Measurements from ENCODE around the gene PARP12. TPM values are rescaled to one million over a fixed set of nuclear protein-coding genes. Genes with fewer than 3 reads are reported as not detected.

The PARP12 gene
- total and polyA plus RNA-seq, 10 of the 15 experiments (the other 5 are each of a cell fraction or from before 2014, with no cell fraction given), result 0.98 to 51.8 (median 18.0) TPM

GRCh38 chr7:139987691-139988516 lies 74.8 kb downstream of the PARP12 start (continued):
- TF ChIP-seq SREBF1 (IDR thresholded peaks at IDR 0.05; ENCODE audit: low read length) (no peak), EZH2 (IDR thresholded peaks at IDR 0.05; ENCODE audit: borderline replicate concordance, control insufficient read depth, low read depth, low read length) (no peak), RAD21 (IDR thresholded peaks at IDR 0.05; ENCODE audit: insufficient read depth, low read depth, low read length) (no peak), CTCF (IDR thresholded peaks at IDR 0.05 in 2 of 3, conservative IDR thresholded peaks at IDR 0.05 in 1 of 3; ENCODE audit: control insufficient read depth in 2 of 3, extremely low read depth in 1 of 3, insufficient read depth in 1 of 3, low read depth in 3 of 3, low read length in 3 of 3) (no peak), RUNX3 (IDR thresholded peaks at IDR 0.05; ENCODE audit: low read length) (no peak), IRF4 (IDR thresholded peaks at IDR 0.05; ENCODE audit: low read depth, low read length) (no peak), IKZF2 (IDR thresholded peaks at IDR 0.05) (no peak), NFYA (IDR thresholded peaks at IDR 0.05; ENCODE audit: borderline replicate concordance, low read depth, low read length) (no peak)

- ChIA-PET RAD21 (ENCODE audit: unreplicated experiment) (interaction anchor here (1.3 kb wide), 1 partner anchor 339 kb away, joined by 3 read pairs; no protein-coding TSS in a partner anchor), SMC1A (ENCODE audit: uncharacterized antibody, unreplicated experiment) (interaction anchor here (1.1 kb wide), 2 partner anchors 33 to 339 kb away, joined by 3 to 5 read pairs; no protein-coding TSS in a partner anchor), POLR2A (no interaction called here), CTCF (interaction anchor here (1.6 kb wide), 1 partner anchor 340 kb away, joined by 5 read pairs; no protein-coding TSS in a partner anchor)
- Histone ChIP-seq H3K9me3 (replicated peaks; ENCODE audit: control insufficient read depth, insufficient read depth, low read length) (no peaks in the 10 kb centered on the region), H3K4me2 (ENCODE audit: control insufficient read depth, insufficient read depth) (no peak overlapping the region), H2AFZ (ENCODE audit: control insufficient read depth, low read depth, low read length) (no peak overlapping the region), H3K27ac (ENCODE audit: control insufficient read depth, insufficient read depth) (no peak overlapping the region), H3K27me3 (replicated peaks in 1 of 2; ENCODE audit: control insufficient read depth in 2 of 2, insufficient read depth in 2 of 2, low read length in 1 of 2) (no peaks in the 10 kb centered on the region), H3K79me2 (ENCODE audit: control insufficient read depth, insufficient read depth, low read length) (no peaks in the 10 kb centered on the region), H3K4me1 (ENCODE audit: control insufficient read depth, insufficient read depth, low read length) (no peaks in the 10 kb centered on the region), H3K4me3 (no peak overlapping the region), H4K20me1 (ENCODE audit: control insufficient read depth, insufficient read depth) (no peaks in the 10 kb centered on the region), H3K36me3 (ENCODE audit: control insufficient read depth in 2 of 2, insufficient read depth in 2 of 2, low read length in 1 of 2) (no peaks in the 10 kb centered on the region), H3K9ac (ENCODE audit: control insufficient read depth, insufficient read depth, low read length) (no peak overlapping the region)
- no peak for DNase-seq (ENCODE audit: low read depth, low spot score)
- no peak for ATAC-seq
- 95% methylated on average over 10 of the region's 10 CpGs for WGBS (ENCODE audit: insufficient coverage, insufficient replicate concordance, low lambda C conversion rate, missing lambda C conversion rate)
- intact Hi-C loops (cut with micrococcal nuclease; ENCODE audit: unreplicated experiment) (no loop called here), in situ Hi-C loops (cut with MboI) (no loop called here)
- no TSS peak for BruUV-seq (replicated peaks)
- FAIRE-seq, result no peak
- TF ChIP-seq USF1 (IDR thresholded peaks at IDR 0.05; ENCODE audit: borderline replicate concordance, extremely low read length, insufficient read depth, low read depth, low read length) (no peak), SIN3A (IDR thresholded peaks at IDR 0.05; ENCODE audit: low read depth, low read length) (no peak), RAD51 (IDR thresholded peaks at IDR 0.05) (no peak), CUX1 (IDR thresholded peaks at IDR 0.05; ENCODE audit: insufficient replicate concordance, low read depth, low read length) (no peak), BHLHE40 (IDR thresholded peaks at IDR 0.05; ENCODE audit: borderline replicate concordance in 1 of 2, low read depth in 2 of 2, low read length in 1 of 2) (no peak)
Observed at GRCh38 chr7:139985811-139986210, 76.9 kb downstream of the PARP12 start.
